PC-9 (cell line): ENCODE measurements around the gene BMP10.

Source experiments
- EZH2 ChIP-seq: fragments of 200-600 bp; sonication (generic); IDR thresholded peaks from 2 replicates; pipeline ENCODE4 v1.8.0; 2017; ENCODE audit warnings: antibody characterized with exemption, low read depth
- TF ChIP-seq, protein P1 (sequence below): fragments of 200-600 bp; sonication (generic); conservative IDR thresholded peaks from 2 replicates; pipeline ENCODE4 v1.6.1; 2017; ENCODE audit warnings: mixed run types, antibody characterized with exemption, mild to moderate bottlenecking, moderate library complexity

DNA sequence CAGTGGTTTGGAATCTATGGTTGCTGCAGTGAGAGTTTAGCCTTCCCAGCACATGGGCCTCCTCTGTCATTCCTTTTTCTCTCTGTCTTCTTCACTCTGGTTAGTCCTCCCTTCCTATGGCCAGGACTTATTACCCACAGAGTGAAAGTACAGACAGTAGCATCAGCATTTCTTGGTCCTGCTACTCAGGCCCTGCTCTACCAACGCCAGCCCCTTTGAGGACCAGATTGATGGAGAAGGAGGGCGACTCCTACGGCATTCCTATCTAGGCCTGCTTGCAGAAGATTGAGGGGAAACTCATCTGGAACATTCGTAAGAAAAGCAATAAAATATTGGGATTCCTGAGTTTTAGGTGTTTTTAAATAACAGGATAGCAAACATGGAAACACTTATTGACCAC, 43.5 kb downstream of the BMP10 start:
- TF ChIP-seq, protein P1, sequence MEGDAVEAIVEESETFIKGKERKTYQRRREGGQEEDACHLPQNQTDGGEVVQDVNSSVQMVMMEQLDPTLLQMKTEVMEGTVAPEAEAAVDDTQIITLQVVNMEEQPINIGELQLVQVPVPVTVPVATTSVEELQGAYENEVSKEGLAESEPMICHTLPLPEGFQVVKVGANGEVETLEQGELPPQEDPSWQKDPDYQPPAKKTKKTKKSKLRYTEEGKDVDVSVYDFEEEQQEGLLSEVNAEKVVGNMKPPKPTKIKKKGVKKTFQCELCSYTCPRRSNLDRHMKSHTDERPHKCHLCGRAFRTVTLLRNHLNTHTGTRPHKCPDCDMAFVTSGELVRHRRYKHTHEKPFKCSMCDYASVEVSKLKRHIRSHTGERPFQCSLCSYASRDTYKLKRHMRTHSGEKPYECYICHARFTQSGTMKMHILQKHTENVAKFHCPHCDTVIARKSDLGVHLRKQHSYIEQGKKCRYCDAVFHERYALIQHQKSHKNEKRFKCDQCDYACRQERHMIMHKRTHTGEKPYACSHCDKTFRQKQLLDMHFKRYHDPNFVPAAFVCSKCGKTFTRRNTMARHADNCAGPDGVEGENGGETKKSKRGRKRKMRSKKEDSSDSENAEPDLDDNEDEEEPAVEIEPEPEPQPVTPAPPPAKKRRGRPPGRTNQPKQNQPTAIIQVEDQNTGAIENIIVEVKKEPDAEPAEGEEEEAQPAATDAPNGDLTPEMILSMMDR = no peak
- TF ChIP-seq EZH2 = no peak
